Prostate gland (tissue), 2 donors: ENCODE results near the gene WNK3. TPM values are rescaled to one million over a fixed set of nuclear protein-coding genes. Genes with fewer than 3 reads are reported as not detected.

ENCODE experiments used
- DNase-seq: peaks from one replicate; pipeline ENCODE4 v3.0.0-alpha.2; 2019; ENCODE audit warnings: low spot score
- H3K27ac ChIP-seq, 2 donors: fragments of 200-600 bp; sonication (generic); 2 replicates each; pipeline ENCODE4 v1.5.1; 2017 to 2019
- H3K27me3 ChIP-seq: fragments of 200-600 bp; sonication (generic); replicated peaks from 2 replicates; pipeline ENCODE4 v1.5.1; 2019; ENCODE audit not compliant: insufficient read depth
- H3K36me3 ChIP-seq, 2 donors: fragments of 200-600 bp; sonication (generic); 1 replicate in 1 of 2; 2 replicates in 1 of 2; pipeline versions ENCODE4 v1.5.1 to v1.8.1; 2017 to 2019
- H3K4me1 ChIP-seq: fragments of 200-600 bp; sonication (generic); replicated peaks from 2 replicates; pipeline ENCODE4 v1.5.1; 2019
- H3K4me3 ChIP-seq, 2 donors: fragments of 200-600 bp; sonication (generic); 2 replicates each; pipeline ENCODE4 v1.5.1; 2017 to 2019
- H3K9me3 ChIP-seq: fragments of 200-600 bp; sonication (generic); 2 replicates; pipeline ENCODE4 v1.5.1; 2017
- CTCF ChIP-seq, 4 experiments: fragments of 200-600 bp in 2 of 4; fragments of 450-650 bp in 2 of 4; sonication (generic) in 2 of 4; IDR thresholded peaks; 1 replicate in 3 of 4; 2 replicates in 1 of 4; pipeline ENCODE4 v1.5.1; 2016 to 2019; ENCODE audit warnings: antibody characterized with exemption in 4 of 4, mild to moderate bottlenecking in 2 of 4, moderate library complexity in 2 of 4
- POLR2A ChIP-seq: fragments of 450-650 bp; IDR thresholded peaks from one replicate; pipeline ENCODE4 v1.6.1; 2016; ENCODE audit warnings: antibody characterized with exemption, mild to moderate bottlenecking
- POLR2AphosphoS5 ChIP-seq: sonication (generic); formaldehyde crosslinking; IDR thresholded peaks from one replicate; pipeline ENCODE4 v1.6.1; 2017; ENCODE audit warnings: antibody characterized with exemption
- WGBS: methylation state at CpG from one replicate; pipeline ENCODE4 v1.1.5; 2018; 5-methylcytosine and 5-hydroxymethylcytosine counted together
- intact Hi-C: fragments of 100-400 bp; cut with DNase I; formaldehyde crosslinking; loops from one replicate; pipeline ENCODE4 v1.14.2; 2022
- total RNA-seq, 2 donors: library from RNA; depleted of rRNA; stranded (reverse); fragments of >200 nt; gene quantifications; one replicate each; pipeline ENCODE4 v1.1.0, GENCODE V29; 2016

WNK3 gene
- total RNA-seq, 2 donors from 2014 or later, result 2.4 to 60.3 TPM

GRCh38 chrX:54182194-54182863 lies 175.5 kb downstream of the WNK3 start:
- TF ChIP-seq POLR2A (no peak), POLR2AphosphoS5 (no peak), CTCF (IDR thresholded peaks at IDR 0.05) (no peak)
- WGBS, result 3% methylated on average over 6 of the region's 36 CpGs
- intact Hi-C loops, result loop anchor here (10.0 kb wide), 1 partner anchor 138 kb away; the partner anchor contains the start of gene PHF8

GRCh38 chrX:54181202-54181953 lies 176.5 kb downstream of the WNK3 start:
- intact Hi-C loops, result loop anchor here (10.0 kb wide), 1 partner anchor 137 kb away; the partner anchor contains the start of gene PHF8
- DNase-seq, result no peak
- 17% methylated on average over 4 of the region's 4 CpGs for WGBS
- H3K27ac ChIP-seq, result no peak overlapping the region
- H3K4me1 ChIP-seq, result no peaks in the 10 kb centered on the region
- H3K36me3 ChIP-seq, result no peaks in the 10 kb centered on the region
- H3K4me3 ChIP-seq, result no peak overlapping the region
- no peaks in the 10 kb centered on the region for H3K27me3 ChIP-seq
- TF ChIP-seq CTCF (IDR thresholded peaks at IDR 0.05) (no peak), POLR2A (no peak), POLR2AphosphoS5 (no peak)
- H3K9me3 ChIP-seq, result no peaks in the 10 kb centered on the region

More at GRCh38 chrX:54182194-54182863, 175.5 kb downstream of the WNK3 start:
- Histone ChIP-seq H3K4me3 (peak overlapping the region; percentile 55 to 61), H3K4me1 (no peaks in the 10 kb centered on the region), H3K27ac (peak overlapping the region; percentile 69 to 80), H3K27me3 (no peaks in the 10 kb centered on the region), H3K9me3 (no peaks in the 10 kb centered on the region), H3K36me3 (no peaks in the 10 kb centered on the region)
- peak; percentile 36 for DNase-seq

GRCh38 chrX:54180403-54180802 lies 177.4 kb downstream of the WNK3 start:
- Histone ChIP-seq H3K27ac (no peak overlapping the region), H3K9me3 (no peaks in the 10 kb centered on the region), H3K27me3 (no peaks in the 10 kb centered on the region), H3K36me3 (no peaks in the 10 kb centered on the region), H3K4me1 (no peaks in the 10 kb centered on the region), H3K4me3 (no peak overlapping the region)
- TF ChIP-seq POLR2A (no peak), POLR2AphosphoS5 (no peak), CTCF (IDR thresholded peaks at IDR 0.05) (no peak)
- no peak for DNase-seq
- intact Hi-C loops, result loop anchor here (10.0 kb wide), 1 partner anchor 136 kb away; the partner anchor contains the start of gene PHF8
- WGBS, result 54% methylated on average over 4 of the region's 4 CpGs

- Histone ChIP-seq H3K9me3 (no peaks in the 10 kb centered on the region), H3K36me3 (no peaks in the 10 kb centered on the region), H3K27ac (no peak overlapping the region), H3K4me1 (no peaks in the 10 kb centered on the region), H3K4me3 (no peak overlapping the region), H3K27me3 (no peaks in the 10 kb centered on the region)
- 61% methylated on average over 5 of the region's 5 CpGs for WGBS
- DNase-seq, result no peak
- intact Hi-C loops, result no loop called here
- TF ChIP-seq POLR2A (no peak), CTCF (IDR thresholded peaks at IDR 0.05) (no peak), POLR2AphosphoS5 (no peak)
These were observed 179.5 kb downstream of the WNK3 start for GRCh38 chrX:54178100-54178940.
